ENCODE results near the gene NAT9. TPM values are rescaled to one million over a fixed set of nuclear protein-coding genes. Genes with fewer than 3 reads are reported as not detected.

The NAT9 gene
- total RNA-seq, 1 donor from 2014 or later, result 48.9 TPM

GRCh38 chr17:74740641-74741387 lies 35.3 kb downstream of the NAT9 start:
- TF ChIP-seq, protein P1, sequence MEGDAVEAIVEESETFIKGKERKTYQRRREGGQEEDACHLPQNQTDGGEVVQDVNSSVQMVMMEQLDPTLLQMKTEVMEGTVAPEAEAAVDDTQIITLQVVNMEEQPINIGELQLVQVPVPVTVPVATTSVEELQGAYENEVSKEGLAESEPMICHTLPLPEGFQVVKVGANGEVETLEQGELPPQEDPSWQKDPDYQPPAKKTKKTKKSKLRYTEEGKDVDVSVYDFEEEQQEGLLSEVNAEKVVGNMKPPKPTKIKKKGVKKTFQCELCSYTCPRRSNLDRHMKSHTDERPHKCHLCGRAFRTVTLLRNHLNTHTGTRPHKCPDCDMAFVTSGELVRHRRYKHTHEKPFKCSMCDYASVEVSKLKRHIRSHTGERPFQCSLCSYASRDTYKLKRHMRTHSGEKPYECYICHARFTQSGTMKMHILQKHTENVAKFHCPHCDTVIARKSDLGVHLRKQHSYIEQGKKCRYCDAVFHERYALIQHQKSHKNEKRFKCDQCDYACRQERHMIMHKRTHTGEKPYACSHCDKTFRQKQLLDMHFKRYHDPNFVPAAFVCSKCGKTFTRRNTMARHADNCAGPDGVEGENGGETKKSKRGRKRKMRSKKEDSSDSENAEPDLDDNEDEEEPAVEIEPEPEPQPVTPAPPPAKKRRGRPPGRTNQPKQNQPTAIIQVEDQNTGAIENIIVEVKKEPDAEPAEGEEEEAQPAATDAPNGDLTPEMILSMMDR (IDR thresholded peaks at IDR 0.05), result no peak
- no peaks in the 10 kb centered on the region for H3K9me3 Mint-ChIP-seq (ENCODE audit: low read depth)
- H3K4me3 Mint-ChIP-seq (ENCODE audit: unreplicated experiment), result no peak overlapping the region
- H3K36me3 Mint-ChIP-seq (ENCODE audit: low read depth), result no peaks in the 10 kb centered on the region
- H3K27ac Mint-ChIP-seq (ENCODE audit: unreplicated experiment), result no peak overlapping the region
- H3K4me1 Mint-ChIP-seq (ENCODE audit: low read depth), result peaks cover 29% of the 10 kb centered on the region
- peaks cover 25% of the 10 kb centered on the region for H3K27me3 Mint-ChIP-seq (ENCODE audit: low read depth)
- DNase-seq (ENCODE audit: low spot score), result peak; percentile 72

- Mint-ChIP-seq H3K9me3 (ENCODE audit: low read depth) (no peaks in the 10 kb centered on the region), H3K27me3 (ENCODE audit: low read depth) (peaks cover 30% of the 10 kb centered on the region), H3K36me3 (ENCODE audit: low read depth) (no peaks in the 10 kb centered on the region), H3K4me1 (ENCODE audit: low read depth) (peaks cover 29% of the 10 kb centered on the region), H3K27ac (ENCODE audit: unreplicated experiment) (no peak overlapping the region), H3K4me3 (ENCODE audit: unreplicated experiment) (no peak overlapping the region)
- no peak for DNase-seq (ENCODE audit: low spot score)
- TF ChIP-seq, protein P1 (IDR thresholded peaks at IDR 0.05), result no peak
Measured at GRCh38 chr17:74740173-74740572, 36.0 kb downstream of the NAT9 start.

GRCh38 chr17:74739227-74739831 lies 36.8 kb downstream of the NAT9 start:
- TF ChIP-seq, protein P1 (IDR thresholded peaks at IDR 0.05), result no peak
- H3K27ac Mint-ChIP-seq (ENCODE audit: unreplicated experiment), result no peak overlapping the region
- no peaks in the 10 kb centered on the region for H3K36me3 Mint-ChIP-seq (ENCODE audit: low read depth)
- peaks cover 25% of the 10 kb centered on the region for H3K4me1 Mint-ChIP-seq (ENCODE audit: low read depth)
- peaks cover 30% of the 10 kb centered on the region for H3K27me3 Mint-ChIP-seq (ENCODE audit: low read depth)
- no peak overlapping the region for H3K4me3 Mint-ChIP-seq (ENCODE audit: unreplicated experiment)
- peak; percentile 59 for DNase-seq (ENCODE audit: low spot score)
- no peaks in the 10 kb centered on the region for H3K9me3 Mint-ChIP-seq (ENCODE audit: low read depth)

DNA sequence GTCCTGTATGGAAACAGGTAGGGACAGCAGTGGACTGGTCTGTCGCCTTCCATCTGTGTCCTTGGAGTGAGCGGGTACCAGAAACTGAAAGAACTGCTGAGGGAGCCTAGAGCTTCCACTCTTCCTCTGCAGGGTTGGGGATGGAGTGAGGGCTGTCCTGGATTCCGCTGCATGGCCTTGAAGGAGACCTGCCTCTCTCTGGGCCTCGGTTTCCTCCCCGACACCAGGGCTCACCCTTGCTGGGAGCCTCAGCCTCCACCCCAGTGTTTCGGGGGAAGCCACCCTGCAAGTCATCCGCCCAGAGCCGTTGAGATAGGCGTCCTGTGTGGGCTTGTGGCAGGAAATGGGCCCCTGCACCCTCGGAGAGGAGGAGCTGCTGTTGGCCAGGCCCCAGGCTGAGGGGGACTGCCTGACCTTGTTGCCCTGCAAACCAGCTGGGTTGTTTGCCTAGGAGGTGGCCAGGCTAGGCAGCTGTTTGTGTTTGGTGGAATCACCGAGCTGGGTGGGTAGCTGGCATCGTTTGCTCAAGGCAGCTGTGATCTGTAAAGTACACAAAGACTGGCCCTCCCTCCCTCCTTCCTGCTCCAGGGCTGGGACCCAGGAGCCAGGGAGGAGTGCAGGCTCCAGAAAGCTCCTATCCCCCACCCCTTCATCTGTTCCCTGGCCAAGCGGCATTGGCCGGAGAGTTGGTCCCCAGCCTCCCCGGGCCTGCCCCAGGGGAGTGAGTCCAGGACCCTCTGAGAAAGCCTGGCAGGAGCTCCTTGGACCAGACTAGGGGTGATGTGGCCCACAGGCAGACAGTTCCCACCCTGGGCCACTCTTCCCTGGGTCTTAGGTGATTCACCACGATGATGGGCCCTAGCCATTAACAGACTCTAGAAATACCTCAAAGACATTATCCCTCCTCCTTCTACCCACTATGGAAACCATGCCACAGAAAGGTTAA lies 37.8 kb downstream of the NAT9 start:
- Mint-ChIP-seq H3K4me3 (ENCODE audit: unreplicated experiment) (no peak overlapping the region), H3K36me3 (ENCODE audit: low read depth) (no peaks in the 10 kb centered on the region), H3K9me3 (ENCODE audit: low read depth) (no peaks in the 10 kb centered on the region), H3K27me3 (ENCODE audit: low read depth) (peaks cover 28% of the 10 kb centered on the region), H3K4me1 (ENCODE audit: low read depth) (peaks cover 25% of the 10 kb centered on the region), H3K27ac (ENCODE audit: unreplicated experiment) (no peak overlapping the region)
- peak; percentile 68 for DNase-seq (ENCODE audit: low spot score)
- TF ChIP-seq, protein P1 (IDR thresholded peaks at IDR 0.05), result no peak

Measured in chondrocyte (in vitro differentiated cells).